NCI-H82 (cell line): Measurements from ENCODE around the gene ODAD4.

Experiments used
- DNase-seq: peaks from one replicate; lab custom pipeline; 2025; lab: John Stamatoyannopoulos, UW

ODAD4 gene

GRCh38 chr17:41972571-41973407 is 42.4 kb downstream of the ODAD4 start:
- DNase-seq: peak; percentile 51

GRCh38 chr17:41973408-41973811 is 43.0 kb downstream of the ODAD4 start:
- no peak for DNase-seq

GRCh38 chr17:41974031-41974430 is 43.6 kb downstream of the ODAD4 start:
- no peak for DNase-seq

- no peak for DNase-seq
These were observed 44.2 kb downstream of the ODAD4 start for GRCh38 chr17:41974658-41975057.

- DNase-seq: no peak
These were observed 45.0 kb downstream of the ODAD4 start for GRCh38 chr17:41975099-41976083.

GRCh38 chr17:41976142-41976768 is 45.8 kb downstream of the ODAD4 start:
- no peak for DNase-seq

- DNase-seq: no peak
These were observed 47.6 kb downstream of the ODAD4 start for GRCh38 chr17:41977991-41978390.

GRCh38 chr17:41982026-41982760 is 51.8 kb downstream of the ODAD4 start:
- no peak for DNase-seq

- peak; percentile 57 for DNase-seq
These were observed 54.0 kb downstream of the ODAD4 start for GRCh38 chr17:41984454-41984853.

GRCh38 chr17:41985919-41986318 is 55.5 kb downstream of the ODAD4 start:
- no peak for DNase-seq

- peak; percentile 38 for DNase-seq
These were observed 56.2 kb downstream of the ODAD4 start for GRCh38 chr17:41986634-41987033.

- DNase-seq: peak; percentile 52
These were observed 57.2 kb downstream of the ODAD4 start for GRCh38 chr17:41987642-41988041.

- DNase-seq: no peak
These were observed 58.0 kb downstream of the ODAD4 start for GRCh38 chr17:41988418-41988817.

GRCh38 chr17:41989702-41990419 is 59.4 kb downstream of the ODAD4 start:
- DNase-seq: no peak

- DNase-seq: no peak
These were observed 62.2 kb downstream of the ODAD4 start for GRCh38 chr17:41992576-41992975.

- no peak for DNase-seq
These were observed 66.4 kb downstream of the ODAD4 start for GRCh38 chr17:41996855-41997164.

- DNase-seq: no peak
These were observed 68.1 kb downstream of the ODAD4 start for GRCh38 chr17:41998497-41998896.

- DNase-seq: no peak
These were observed 70.2 kb downstream of the ODAD4 start for GRCh38 chr17:42000413-42001133.

- DNase-seq: no peak
These were observed 71.3 kb downstream of the ODAD4 start for GRCh38 chr17:42001729-42002128.

GRCh38 chr17:42002175-42002791 is 71.9 kb downstream of the ODAD4 start:
- no peak for DNase-seq
